GM21619 (cell line): ENCODE measurements around the gene PIKFYVE.
A peak's percentile ranks its signal among the peaks of the same experiment; 100 is the strongest.
"Not testable (repeated sequence)": the region's sequence is repeated elsewhere in the genome, so short reads cannot be mapped to it uniquely, and the experiment has no call there.

Source experiments
- ATAC-seq: cut with Tn5 transposase; IDR thresholded peaks from one replicate; pipeline ENCODE4 v1.9.1; 2021; ENCODE audit not compliant: unreplicated experiment

Gene PIKFYVE

GRCh38 chr2:208300847-208301618 lies 35.0 kb downstream of the PIKFYVE start:
- no peak for ATAC-seq

- ATAC-seq = no peak
Measured at GRCh38 chr2:208304157-208304556, 38.1 kb downstream of the PIKFYVE start.

GRCh38 chr2:208304695-208305094 lies 38.6 kb downstream of the PIKFYVE start:
- no peak for ATAC-seq

GRCh38 chr2:208306291-208306690 lies 40.2 kb downstream of the PIKFYVE start:
- no peak for ATAC-seq

GRCh38 chr2:208311321-208311720 lies 45.3 kb downstream of the PIKFYVE start:
- ATAC-seq = peak; percentile 51

- ATAC-seq = peak; percentile 42
Measured at GRCh38 chr2:208311954-208312353, 45.9 kb downstream of the PIKFYVE start.

- ATAC-seq = peak; percentile 61
Measured at GRCh38 chr2:208315081-208315788, 49.2 kb downstream of the PIKFYVE start.

- ATAC-seq = no peak
Measured at GRCh38 chr2:208318127-208318526, 52.1 kb downstream of the PIKFYVE start.

- no peak for ATAC-seq
Measured at GRCh38 chr2:208319391-208319790, 53.3 kb downstream of the PIKFYVE start.

- ATAC-seq = peak; percentile 94
Measured at GRCh38 chr2:208320686-208321085, 54.6 kb downstream of the PIKFYVE start.

- ATAC-seq = no peak
Measured at GRCh38 chr2:208326016-208326415, 60.0 kb downstream of the PIKFYVE start.

GRCh38 chr2:208329485-208329884 lies 63.4 kb downstream of the PIKFYVE start:
- ATAC-seq = no peak

- no peak for ATAC-seq
Measured at GRCh38 chr2:208334230-208334629, 68.2 kb downstream of the PIKFYVE start.

GRCh38 chr2:208346756-208347155 lies 80.7 kb downstream of the PIKFYVE start:
- no peak for ATAC-seq

- no peak for ATAC-seq
Measured at GRCh38 chr2:208350610-208351009, 84.6 kb downstream of the PIKFYVE start.

GRCh38 chr2:208352644-208353567 lies 86.9 kb downstream of the PIKFYVE start:
- ATAC-seq = no peak

GRCh38 chr2:208354964-208355381 lies 88.9 kb downstream of the PIKFYVE start:
- ATAC-seq = no peak

GRCh38 chr2:208356420-208356819 lies 90.4 kb downstream of the PIKFYVE start:
- not testable (repeated sequence) for ATAC-seq

- no peak for ATAC-seq
Measured at GRCh38 chr2:208356846-208357574, 91.0 kb downstream of the PIKFYVE start.

- no peak for ATAC-seq
Measured at GRCh38 chr2:208358758-208359631, 92.9 kb downstream of the PIKFYVE start.
